Measurements from ENCODE around the gene ACSF3. TPM values are rescaled to one million over a fixed set of nuclear protein-coding genes. Genes with fewer than 3 reads are reported as not detected.

Gene ACSF3
- total RNA-seq, 1 experiment from 2014 or later = 30.8 TPM

DNA sequence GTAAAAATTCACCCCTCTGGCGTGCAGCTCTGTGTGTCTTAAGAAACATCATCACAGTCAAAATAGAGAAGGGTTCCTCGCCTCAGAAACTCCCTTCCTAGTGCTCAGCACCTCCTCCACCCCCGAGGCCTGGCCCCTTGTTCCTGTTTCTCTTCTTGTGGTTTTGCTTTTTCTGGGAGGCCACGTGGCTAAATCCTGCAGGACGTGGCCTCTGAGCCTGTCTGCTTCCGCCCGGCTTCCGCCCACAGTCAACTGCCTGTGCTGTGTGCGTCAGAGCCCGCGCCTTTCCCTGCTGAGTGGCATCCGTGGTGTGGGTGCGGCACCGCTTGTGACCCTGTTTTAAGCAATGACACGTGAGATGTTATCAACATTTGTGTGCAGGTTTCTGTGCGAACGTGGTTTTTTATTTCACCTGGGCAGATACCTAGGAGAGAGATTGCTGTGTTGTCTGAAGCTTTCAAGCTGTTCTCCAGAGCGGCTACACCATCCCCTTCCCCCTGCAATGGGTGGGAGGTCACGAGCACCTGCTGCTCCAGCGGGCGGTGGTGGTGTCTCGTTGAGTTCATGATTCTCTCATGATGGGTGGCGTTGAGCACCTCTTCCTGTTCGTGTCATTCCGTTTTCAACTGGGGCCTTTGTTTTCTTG lies 21.7 kb downstream of the ACSF3 start:
- no TSS peak for BruUV-seq (replicated peaks)
- ChIA-PET CTCF (no interaction called here), POLR2A (no interaction called here)
- H3K27ac ChIP-seq (ENCODE audit: low read length) = no peak overlapping the region
- DNase-seq (ENCODE audit: low read depth, low spot score) = no peak
- H3K27me3 ChIP-seq (ENCODE audit: control insufficient read depth, insufficient read depth, low read length) = no peaks in the 10 kb centered on the region
- in situ Hi-C loops (cut with HindIII; ENCODE audit: low pct_unique_long_range_greater_than_20kb, low sequenced_read_pairs) = no loop called here
- intact Hi-C loops (cut with micrococcal nuclease; ENCODE audit: unreplicated experiment) = no loop called here
- H3K9me3 ChIP-seq (ENCODE audit: control insufficient read depth, insufficient read depth, low read depth, low read length) = no peaks in the 10 kb centered on the region
- H3K4me3 ChIP-seq (ENCODE audit: low read depth in 2 of 2, low read length in 2 of 2) = no peak overlapping the region
- TF ChIP-seq TCF7L2 (IDR thresholded peaks at IDR 0.05; ENCODE audit: low read depth, low read length) = no peak
- no peaks in the 10 kb centered on the region for H3K36me3 ChIP-seq (ENCODE audit: control insufficient read depth, insufficient read depth, low read length)
- no peaks in the 10 kb centered on the region for H3K4me1 ChIP-seq (ENCODE audit: control insufficient read depth, insufficient read depth, low read length)
- no peak for ATAC-seq

DNA sequence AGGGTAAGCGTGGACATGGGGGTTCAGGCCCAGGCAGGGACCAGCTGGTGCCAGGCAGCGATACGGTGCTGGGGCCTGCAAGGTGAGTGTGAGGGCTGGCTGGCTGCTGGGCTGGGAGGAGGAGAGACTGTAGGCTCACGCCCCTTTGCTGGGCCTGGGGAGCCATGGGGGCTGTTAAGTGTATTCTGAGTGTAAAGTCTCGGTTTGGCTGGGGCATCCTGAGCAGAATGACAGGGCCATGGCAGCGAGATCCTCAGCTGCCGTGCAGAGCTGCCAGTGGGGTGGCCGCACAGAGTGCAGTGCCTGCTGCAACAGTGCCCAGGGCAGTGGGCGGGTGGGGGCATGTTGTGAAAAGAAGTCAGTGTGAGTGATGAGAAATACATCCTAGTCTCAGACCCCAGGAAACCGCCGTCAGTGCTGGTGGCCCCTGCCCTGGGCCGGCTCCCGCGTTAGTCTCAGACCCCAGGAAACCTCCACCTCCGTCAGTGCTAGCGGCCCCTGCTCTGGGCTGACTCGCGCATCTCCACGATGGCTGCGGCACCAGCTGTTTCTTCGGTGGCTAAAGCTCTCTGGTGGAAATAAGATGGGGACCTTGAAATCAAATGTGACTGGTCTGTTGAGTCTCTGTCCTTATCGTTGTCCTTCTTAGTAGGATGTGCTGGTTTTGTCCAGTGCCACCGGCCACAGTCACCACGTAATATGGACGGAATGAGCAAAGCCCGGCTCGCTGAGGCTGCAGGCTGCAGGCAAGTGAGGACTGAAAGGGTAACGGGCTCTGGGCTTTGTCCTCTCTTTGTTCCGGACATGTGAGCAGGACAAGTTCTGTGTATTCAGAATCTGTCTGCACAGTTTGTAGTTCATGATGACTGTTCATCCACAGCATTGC lies 22.9 kb downstream of the ACSF3 start:
- TF ChIP-seq SIN3A (IDR thresholded peaks at IDR 0.05; ENCODE audit: borderline replicate concordance, insufficient read depth, low read depth, low read length) = no peak
- TF ChIP-seq, protein P1, sequence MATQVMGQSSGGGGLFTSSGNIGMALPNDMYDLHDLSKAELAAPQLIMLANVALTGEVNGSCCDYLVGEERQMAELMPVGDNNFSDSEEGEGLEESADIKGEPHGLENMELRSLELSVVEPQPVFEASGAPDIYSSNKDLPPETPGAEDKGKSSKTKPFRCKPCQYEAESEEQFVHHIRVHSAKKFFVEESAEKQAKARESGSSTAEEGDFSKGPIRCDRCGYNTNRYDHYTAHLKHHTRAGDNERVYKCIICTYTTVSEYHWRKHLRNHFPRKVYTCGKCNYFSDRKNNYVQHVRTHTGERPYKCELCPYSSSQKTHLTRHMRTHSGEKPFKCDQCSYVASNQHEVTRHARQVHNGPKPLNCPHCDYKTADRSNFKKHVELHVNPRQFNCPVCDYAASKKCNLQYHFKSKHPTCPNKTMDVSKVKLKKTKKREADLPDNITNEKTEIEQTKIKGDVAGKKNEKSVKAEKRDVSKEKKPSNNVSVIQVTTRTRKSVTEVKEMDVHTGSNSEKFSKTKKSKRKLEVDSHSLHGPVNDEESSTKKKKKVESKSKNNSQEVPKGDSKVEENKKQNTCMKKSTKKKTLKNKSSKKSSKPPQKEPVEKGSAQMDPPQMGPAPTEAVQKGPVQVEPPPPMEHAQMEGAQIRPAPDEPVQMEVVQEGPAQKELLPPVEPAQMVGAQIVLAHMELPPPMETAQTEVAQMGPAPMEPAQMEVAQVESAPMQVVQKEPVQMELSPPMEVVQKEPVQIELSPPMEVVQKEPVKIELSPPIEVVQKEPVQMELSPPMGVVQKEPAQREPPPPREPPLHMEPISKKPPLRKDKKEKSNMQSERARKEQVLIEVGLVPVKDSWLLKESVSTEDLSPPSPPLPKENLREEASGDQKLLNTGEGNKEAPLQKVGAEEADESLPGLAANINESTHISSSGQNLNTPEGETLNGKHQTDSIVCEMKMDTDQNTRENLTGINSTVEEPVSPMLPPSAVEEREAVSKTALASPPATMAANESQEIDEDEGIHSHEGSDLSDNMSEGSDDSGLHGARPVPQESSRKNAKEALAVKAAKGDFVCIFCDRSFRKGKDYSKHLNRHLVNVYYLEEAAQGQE (IDR thresholded peaks at IDR 0.05; ENCODE audit: insufficient read depth in 1 of 2, low read depth in 2 of 2, low read length in 1 of 2) = no peak
- no TSS peak for BruUV-seq (replicated peaks)
- H3K9me3 ChIP-seq (ENCODE audit: control insufficient read depth, insufficient read depth, low read depth, low read length) = no peaks in the 10 kb centered on the region
- intact Hi-C loops (cut with micrococcal nuclease; ENCODE audit: unreplicated experiment) = no loop called here
- POLR2A ChIA-PET = no interaction called here
- H3K36me3 ChIP-seq (ENCODE audit: control insufficient read depth, insufficient read depth, low read length) = no peaks in the 10 kb centered on the region
- H3K4me1 ChIP-seq (ENCODE audit: control insufficient read depth, insufficient read depth, low read length) = no peaks in the 10 kb centered on the region
- no peak for ATAC-seq
- CTCF ChIA-PET = no interaction called here
- DNase-seq (ENCODE audit: low read depth, low spot score) = no peak
- no peaks in the 10 kb centered on the region for H3K27me3 ChIP-seq (ENCODE audit: control insufficient read depth, insufficient read depth, low read length)
- in situ Hi-C loops (cut with HindIII; ENCODE audit: low pct_unique_long_range_greater_than_20kb, low sequenced_read_pairs) = no loop called here
- no peak overlapping the region for H3K4me3 ChIP-seq (ENCODE audit: low read depth in 2 of 2, low read length in 2 of 2)
- H3K27ac ChIP-seq (ENCODE audit: low read length) = no peak overlapping the region

DNA sequence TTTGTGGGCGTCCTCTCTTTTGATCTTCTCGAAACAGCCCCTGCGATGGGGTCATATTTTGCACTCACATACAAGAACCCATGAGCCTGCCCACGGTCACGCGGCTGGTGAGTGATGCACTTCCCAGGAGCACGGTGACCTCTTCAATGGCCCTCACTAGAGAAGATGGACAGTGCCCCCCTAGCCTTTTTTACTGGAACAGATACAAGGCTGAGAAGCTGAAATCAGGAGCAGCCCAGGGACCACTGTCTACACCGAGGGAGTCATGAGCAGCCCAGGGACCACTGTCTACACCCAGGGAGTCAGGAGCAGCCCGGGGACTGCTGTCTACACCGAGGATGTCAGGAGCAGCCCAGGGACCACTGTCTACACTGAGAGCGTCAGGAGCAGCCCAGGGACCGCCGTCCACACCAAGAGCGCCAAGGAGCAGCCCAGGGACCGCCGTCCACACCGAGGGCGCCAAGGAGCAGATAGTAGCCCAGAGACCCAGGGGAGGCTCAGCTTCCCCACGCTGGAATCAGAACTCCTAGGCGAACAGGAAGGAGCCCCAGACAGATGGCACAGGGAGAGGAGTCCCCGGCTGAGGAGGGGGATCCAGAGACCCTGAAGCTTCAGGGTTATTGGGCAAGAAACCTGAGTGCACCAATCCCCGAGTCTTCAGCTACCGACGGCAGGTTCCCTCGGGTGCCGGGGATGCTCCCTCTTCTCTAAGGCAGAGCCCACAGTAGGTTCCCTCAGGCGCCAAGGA lies 23.7 kb downstream of the ACSF3 start:
- no peaks in the 10 kb centered on the region for H3K27me3 ChIP-seq (ENCODE audit: control insufficient read depth, insufficient read depth, low read length)
- DNase-seq (ENCODE audit: low read depth, low spot score) (no peak), ATAC-seq (no peak)
- BruUV-seq (replicated peaks) = no TSS peak
- no peaks in the 10 kb centered on the region for H3K4me1 ChIP-seq (ENCODE audit: control insufficient read depth, insufficient read depth, low read length)
- H3K36me3 ChIP-seq (ENCODE audit: control insufficient read depth, insufficient read depth, low read length) = no peaks in the 10 kb centered on the region
- TF ChIP-seq, protein P2, sequence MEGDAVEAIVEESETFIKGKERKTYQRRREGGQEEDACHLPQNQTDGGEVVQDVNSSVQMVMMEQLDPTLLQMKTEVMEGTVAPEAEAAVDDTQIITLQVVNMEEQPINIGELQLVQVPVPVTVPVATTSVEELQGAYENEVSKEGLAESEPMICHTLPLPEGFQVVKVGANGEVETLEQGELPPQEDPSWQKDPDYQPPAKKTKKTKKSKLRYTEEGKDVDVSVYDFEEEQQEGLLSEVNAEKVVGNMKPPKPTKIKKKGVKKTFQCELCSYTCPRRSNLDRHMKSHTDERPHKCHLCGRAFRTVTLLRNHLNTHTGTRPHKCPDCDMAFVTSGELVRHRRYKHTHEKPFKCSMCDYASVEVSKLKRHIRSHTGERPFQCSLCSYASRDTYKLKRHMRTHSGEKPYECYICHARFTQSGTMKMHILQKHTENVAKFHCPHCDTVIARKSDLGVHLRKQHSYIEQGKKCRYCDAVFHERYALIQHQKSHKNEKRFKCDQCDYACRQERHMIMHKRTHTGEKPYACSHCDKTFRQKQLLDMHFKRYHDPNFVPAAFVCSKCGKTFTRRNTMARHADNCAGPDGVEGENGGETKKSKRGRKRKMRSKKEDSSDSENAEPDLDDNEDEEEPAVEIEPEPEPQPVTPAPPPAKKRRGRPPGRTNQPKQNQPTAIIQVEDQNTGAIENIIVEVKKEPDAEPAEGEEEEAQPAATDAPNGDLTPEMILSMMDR (IDR thresholded peaks at IDR 0.05) = no peak
- TF ChIP-seq, protein P1 (IDR thresholded peaks at IDR 0.05; ENCODE audit: insufficient read depth in 1 of 2, low read depth in 2 of 2, low read length in 1 of 2) = no peak
- TF ChIP-seq SIN3A (IDR thresholded peaks at IDR 0.05; ENCODE audit: borderline replicate concordance, insufficient read depth, low read depth, low read length) = no peak
- no peak for TF ChIP-seq POLR2AphosphoS5 (IDR thresholded peaks at IDR 0.05; ENCODE audit: low read depth, low read length)
- TF ChIP-seq TCF7L2 (IDR thresholded peaks at IDR 0.05; ENCODE audit: low read depth, low read length) = no peak
- no peaks in the 10 kb centered on the region for H3K9me3 ChIP-seq (ENCODE audit: control insufficient read depth, insufficient read depth, low read depth, low read length)
- intact Hi-C loops (cut with micrococcal nuclease; ENCODE audit: unreplicated experiment) (no loop called here), in situ Hi-C loops (cut with HindIII; ENCODE audit: low pct_unique_long_range_greater_than_20kb, low sequenced_read_pairs) (no loop called here)
- no peak overlapping the region for H3K27ac ChIP-seq (ENCODE audit: low read length)
- ChIA-PET CTCF (no interaction called here), POLR2A (no interaction called here)
- H3K4me3 ChIP-seq (ENCODE audit: low read depth in 2 of 2, low read length in 2 of 2) = no peak overlapping the region

Data from Panc1 (cell line).